HG02852 (cell line): ENCODE results near the gene GBF1.

Experiments
- ATAC-seq: cut with Tn5 transposase; IDR thresholded peaks from one replicate; pipeline ENCODE4 v1.9.1; 2021; ENCODE audit warnings: mild to moderate bottlenecking, moderate library complexity; ENCODE audit not compliant: unreplicated experiment

Gene GBF1

DNA sequence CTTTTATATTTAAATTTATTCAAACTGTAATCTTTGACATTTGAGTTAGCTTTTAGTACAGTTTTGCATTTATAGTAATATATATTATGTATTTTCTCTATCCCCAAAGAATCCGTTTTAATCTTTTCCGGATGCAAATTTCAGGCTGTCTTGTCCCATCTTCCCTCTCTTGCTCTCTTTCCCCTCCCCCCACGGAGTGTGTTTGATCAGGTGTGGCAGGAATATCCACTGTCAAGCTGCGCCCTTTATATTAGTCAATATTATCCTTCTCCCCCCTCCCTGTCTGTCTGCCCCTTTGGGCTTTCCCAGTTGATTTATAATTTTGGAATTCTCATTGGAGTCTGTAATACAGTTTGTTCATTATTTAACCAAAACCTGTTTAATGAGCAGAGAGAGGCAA lies 19.0 kb downstream of the GBF1 start:
- ATAC-seq, result no peak

DNA sequence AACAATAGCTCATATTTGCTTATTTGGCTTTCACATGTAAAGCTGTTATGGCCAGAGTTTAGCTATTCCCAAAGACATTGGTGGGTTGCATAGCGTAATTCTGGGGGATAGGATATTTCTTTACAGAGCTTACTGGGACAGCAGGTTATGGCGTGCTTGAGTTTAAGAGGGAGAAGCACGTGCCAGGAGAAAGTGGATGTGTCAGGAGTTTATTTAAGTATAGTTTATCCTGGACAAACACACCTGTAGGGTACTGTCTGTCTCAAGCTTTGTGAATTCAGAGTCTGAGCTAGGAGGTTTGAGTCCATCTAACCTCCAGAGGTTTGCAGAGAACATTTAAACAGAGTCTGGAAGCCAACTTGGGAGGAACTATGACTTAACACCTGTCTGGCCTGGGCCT lies 21.3 kb downstream of the GBF1 start:
- no peak for ATAC-seq

DNA sequence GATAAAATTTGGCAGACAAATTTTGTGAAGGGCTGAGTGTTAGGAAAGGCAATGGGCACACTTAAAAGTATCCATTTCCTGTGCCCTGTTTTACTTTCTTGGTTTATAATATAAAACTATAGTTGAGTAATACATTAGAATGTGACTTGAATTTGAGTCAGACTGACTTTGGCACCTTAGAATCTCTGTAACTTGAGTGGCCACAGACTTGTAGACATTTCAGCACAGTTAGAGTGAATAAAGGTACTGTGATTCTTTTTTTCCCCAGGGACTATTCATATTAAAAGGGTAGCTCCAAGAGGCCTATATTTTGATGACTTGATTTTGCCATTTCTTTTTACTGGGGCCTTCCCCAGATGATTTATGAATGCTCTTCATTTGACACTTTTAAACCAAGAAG lies 22.4 kb downstream of the GBF1 start:
- ATAC-seq, result no peak

DNA sequence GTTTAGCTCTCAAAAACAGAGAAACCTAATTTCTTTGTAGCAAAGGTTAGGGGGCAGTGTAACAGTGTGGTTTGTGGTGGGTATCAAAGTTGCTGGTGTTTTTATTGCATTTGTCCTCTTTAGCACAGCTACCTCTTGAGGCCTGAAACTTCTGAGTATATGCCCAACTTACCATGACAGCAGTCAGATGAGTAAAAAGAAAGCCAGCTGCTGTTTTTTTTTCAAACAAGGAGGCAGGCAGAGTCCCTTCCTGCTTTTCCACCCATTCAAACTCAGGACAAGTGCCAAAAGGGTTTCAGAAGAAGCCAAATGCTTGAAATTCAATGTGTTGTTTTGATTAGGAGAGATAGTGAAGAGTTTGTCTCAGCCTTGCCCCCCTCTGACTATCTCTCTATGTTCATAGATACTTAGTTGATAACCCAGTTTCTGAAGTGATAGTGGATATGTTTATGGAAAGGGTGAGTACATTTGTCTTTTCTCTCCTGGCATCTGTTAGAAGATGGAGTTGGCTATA lies 23.1 kb downstream of the GBF1 start:
- ATAC-seq, result no peak

GRCh38 chr10:102269017-102269416 lies 23.7 kb downstream of the GBF1 start:
- ATAC-seq, result no peak

DNA sequence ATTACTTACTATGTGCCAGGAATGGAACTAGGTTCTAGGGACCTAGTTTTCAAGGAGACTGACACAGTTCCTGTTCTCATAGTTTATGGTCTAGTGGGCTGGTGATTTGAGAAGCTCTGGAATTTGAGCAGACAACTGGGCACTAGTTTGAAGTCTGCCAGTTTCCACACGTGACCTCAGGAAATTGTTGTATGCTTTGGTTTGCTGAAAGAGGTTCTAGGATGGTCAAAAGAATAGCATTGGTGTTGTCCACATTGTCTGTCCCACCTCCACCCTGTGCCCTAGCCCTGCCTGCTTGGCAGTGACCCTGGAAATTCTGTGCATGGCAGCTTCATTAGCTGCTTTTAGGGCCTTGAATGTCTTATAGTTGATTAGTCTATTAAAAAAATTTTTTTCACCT lies 28.7 kb downstream of the GBF1 start:
- no peak for ATAC-seq

- ATAC-seq, result no peak
Measured at GRCh38 chr10:102275343-102275742, 30.0 kb downstream of the GBF1 start.

DNA sequence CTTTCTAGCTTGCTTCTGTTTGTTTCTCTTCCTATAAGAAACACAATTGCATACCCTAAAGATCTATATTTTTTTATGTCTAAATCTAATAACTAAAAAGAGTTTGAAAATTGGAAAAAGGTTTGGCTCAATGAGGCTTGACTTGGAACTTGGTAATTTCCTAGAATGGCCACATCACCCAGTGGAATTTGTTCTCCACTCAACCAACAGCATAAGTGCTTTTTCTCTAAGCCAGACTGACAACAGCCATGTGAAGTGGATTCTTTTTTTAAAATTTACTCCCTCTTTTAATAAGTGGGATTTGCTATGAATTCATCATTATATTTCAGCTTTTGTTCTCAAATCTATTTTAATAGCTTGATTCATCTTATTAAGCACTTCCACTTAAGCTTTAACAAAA lies 33.8 kb downstream of the GBF1 start:
- no peak for ATAC-seq

DNA sequence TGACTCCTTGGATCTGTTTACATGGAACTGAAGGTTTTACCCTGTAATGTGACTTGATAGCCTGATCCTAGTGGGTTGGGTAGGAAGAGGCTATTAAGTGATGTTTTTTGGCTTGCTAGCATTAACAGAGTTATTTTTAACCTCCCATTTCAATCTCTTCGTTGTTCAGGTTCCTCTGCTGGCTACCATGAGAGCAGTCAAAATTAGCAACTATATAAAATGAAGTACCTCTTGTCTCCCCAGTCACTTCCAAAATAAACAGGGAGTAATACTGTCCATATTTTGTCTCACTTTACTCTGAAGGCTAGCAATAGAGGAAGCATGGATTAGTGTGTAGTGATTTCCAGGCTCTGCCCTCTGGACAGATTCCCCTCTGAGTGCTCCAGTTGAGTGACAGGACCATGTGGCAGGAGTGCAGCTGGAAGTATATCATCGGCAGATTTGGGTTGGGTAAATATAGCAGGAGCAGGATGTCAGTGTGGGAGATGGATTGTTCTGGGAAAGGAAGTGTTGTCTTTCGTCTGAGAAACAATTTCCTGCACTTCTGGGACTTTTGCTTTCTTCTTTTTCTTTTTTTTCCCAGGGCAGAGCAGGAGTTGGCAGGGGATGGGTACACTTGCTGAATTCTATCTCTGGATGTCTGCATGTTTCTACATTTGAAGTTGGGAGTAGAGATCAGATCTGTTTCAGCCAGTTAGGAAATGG lies 35.2 kb downstream of the GBF1 start:
- no peak for ATAC-seq

DNA sequence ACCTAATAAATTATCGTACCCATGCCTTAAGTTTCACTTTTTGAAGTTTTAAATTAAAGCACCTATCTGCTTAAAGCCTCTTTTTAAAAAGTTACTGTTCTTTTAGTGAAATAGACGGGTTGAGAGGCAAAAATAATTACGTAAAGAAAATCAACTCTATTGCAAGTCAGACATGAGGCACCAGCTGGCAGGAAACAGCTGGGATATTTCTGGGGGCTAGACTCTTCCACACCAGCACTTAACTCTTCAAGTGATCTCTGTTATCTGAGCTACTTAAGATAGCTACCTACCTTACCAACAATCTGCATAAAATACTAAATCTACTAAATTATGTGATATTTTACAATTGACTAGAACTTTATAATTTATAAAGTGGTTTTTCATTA lies 35.8 kb downstream of the GBF1 start:
- no peak for ATAC-seq

- ATAC-seq, result no peak
Measured at GRCh38 chr10:102283488-102283887, 38.2 kb downstream of the GBF1 start.

DNA sequence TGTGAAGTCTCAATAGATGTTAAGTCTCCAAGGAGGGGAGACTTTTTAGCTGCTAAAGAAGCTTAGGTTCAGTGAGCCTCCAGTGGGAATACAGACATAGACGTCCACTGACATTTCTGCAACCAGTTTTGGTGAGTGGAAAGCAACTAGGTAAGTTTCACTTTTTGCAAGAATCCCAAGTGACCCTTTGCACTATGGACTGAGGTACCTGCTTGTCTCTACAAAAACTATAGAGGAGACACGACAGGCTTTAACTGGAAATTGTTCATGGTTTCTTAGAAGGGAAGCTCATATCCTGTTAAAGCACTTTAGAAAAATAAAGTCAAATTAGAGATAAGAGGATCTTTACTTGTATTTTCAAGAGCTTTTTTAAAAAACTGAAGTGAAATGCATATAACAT lies 38.6 kb downstream of the GBF1 start:
- no peak for ATAC-seq

- no peak for ATAC-seq
Measured at GRCh38 chr10:102284531-102284930, 39.2 kb downstream of the GBF1 start.

DNA sequence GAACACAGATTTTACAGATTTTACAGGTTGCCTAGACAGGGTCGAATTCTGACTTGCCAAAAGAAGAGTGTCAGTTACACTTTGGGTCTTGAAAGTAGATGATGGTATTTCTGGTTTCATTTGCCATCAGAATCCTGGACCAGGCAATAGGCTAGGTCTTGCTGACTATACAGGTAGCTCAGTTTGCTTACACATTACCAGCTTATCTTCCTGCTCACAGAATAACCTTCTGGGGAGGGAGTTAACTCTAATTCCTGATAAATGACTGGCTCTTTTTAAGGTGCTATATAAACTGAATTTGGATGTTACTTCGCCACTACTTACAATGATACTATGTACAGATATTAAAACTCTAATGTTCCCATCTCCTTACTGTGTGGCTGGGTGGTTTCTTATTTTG lies 39.8 kb downstream of the GBF1 start:
- ATAC-seq, result no peak

DNA sequence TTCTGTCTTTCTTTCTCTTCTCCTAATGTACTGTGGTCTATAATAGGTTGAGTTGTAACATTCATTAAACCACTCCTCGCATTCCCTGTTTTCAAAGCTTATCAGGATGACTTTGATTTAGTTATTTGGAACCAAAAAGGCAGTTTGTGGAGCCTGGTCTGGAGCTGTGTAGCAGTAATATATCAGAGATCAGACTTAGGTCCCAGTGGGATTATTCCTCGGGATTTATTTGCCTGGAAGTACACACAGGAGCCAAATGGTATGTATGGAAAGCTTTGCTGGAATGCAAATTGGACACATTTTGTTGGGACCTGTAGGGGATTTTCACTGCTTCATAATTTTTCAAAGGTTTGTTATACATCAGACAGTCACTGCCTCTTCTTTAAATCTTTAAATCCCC lies 40.9 kb downstream of the GBF1 start:
- no peak for ATAC-seq

DNA sequence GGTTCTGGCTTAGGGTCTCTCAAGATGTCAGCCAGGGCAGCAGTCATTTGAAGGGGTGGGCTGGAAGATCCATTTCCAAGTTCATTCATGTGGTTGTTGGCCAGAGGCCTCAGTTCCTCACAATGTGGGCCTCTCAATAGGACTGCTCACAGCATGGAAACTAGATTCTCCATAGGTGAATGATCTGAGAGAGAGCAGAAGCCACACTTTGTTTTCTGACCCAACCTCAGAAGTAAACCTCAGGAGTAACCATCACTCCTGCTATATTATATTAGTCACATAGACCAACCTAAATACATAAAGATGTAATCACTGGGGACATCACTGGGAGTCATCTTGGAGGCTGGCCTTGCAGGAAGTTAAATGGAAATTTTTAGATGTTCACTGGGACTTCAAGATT lies 42.2 kb downstream of the GBF1 start:
- ATAC-seq, result no peak

GRCh38 chr10:102287991-102288390 lies 42.7 kb downstream of the GBF1 start:
- no peak for ATAC-seq

DNA sequence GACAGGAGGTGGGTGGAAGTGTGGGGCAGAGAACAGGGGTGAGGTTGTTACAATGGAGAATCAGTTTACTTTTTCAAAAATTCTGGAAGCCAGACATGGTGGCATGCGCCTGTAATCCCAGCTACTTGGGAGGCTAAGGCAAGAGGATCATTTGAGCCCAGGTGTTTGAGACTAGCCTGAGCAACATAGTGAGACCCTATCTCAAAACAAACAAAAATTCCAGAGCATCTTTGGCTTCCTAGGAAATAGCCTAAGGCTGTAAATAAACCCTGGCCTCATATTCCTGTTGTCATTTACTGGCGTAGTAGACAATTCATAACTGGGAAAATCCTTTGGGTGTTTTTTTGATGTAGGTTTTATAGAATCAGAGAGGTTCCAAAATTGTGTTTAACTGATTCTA lies 44.0 kb downstream of the GBF1 start:
- ATAC-seq, result no peak

DNA sequence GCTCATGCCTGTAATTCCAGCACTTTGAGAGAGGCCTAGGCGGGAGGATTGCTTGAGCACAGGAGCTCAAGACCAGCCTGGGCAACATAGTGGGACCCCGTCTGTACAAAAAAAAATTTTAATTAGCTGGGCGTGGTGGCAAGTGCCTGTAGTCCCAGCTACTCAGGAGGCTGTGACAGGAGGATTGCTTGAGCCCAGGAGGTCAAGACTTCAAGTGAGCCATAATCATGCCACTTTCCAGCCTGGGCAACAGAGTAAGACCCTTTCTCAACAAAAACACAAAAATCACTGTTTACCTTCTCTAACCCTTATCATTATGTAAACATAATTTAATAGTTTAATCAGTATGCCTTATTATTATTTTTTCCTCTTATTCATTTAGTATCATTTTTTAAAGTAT lies 44.5 kb downstream of the GBF1 start:
- ATAC-seq, result no peak

- ATAC-seq, result no peak
Measured at GRCh38 chr10:102291221-102291905, 46.0 kb downstream of the GBF1 start.

GRCh38 chr10:102297101-102297500 lies 51.8 kb downstream of the GBF1 start:
- no peak for ATAC-seq

DNA sequence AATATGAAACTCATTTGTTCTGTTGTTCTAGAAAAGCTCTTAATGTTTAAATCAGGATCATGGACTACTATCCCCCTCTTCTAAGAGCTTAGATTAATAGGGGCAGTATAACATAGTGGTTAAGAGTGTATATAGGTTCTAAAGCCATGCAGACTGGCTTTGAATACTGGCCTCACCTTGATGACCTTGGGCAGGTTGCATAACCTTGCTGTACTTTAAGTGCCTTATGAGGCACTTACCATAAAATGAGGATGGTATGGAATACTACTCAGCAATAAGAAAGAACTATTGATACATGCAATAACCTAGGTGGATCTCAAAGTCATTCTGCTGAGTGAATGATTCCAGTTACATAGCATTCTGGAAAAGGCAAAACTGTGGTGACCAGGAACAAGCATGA lies 53.6 kb downstream of the GBF1 start:
- no peak for ATAC-seq

DNA sequence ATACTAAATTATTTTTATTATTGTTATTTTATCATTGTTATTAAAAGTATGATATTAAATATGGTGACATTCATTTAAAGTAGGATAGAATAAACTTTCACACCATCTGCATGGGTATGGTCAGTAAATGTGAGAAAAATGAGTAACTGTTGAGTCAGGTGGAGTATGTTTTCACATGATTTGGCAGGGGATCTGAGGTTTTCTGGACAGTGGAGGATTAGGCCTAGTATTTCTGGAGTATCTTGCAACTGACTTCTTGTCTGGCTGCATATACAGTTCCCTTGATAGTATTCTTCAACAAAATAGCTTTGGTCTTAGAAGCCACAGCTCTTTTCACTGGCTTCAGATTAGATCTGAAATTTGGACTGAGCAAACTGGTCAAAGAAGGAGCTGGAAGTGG lies 54.5 kb downstream of the GBF1 start:
- ATAC-seq, result no peak
